GM19043 (cell line): ENCODE data around the gene REL.

Experiments
- ATAC-seq: cut with Tn5 transposase; IDR thresholded peaks from one replicate; pipeline ENCODE4 v1.9.1; 2021; ENCODE audit warnings: low read depth; ENCODE audit not compliant: unreplicated experiment

REL gene

DNA sequence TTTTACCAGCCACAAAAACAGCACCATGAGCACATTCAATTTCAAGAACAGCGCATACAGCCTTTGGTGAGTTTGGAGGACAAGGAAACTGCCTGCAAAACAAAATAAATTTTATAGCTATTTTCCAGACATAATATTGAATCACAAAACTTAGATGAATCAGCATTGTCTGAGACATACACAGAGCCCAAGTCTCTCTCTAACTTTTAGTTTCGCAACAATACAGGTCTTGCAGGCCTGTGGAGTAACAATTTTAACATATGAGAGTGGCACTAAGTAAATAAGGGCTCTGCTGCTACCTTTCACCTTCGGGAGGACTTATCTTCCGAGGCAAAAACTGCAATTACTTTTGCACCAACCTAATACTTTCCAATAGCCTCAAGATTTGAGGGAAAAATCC lies 80.1 kb downstream of the REL start:
- no peak for ATAC-seq

GRCh38 chr2:60962528-60962927 lies 81.2 kb downstream of the REL start:
- no peak for ATAC-seq

DNA sequence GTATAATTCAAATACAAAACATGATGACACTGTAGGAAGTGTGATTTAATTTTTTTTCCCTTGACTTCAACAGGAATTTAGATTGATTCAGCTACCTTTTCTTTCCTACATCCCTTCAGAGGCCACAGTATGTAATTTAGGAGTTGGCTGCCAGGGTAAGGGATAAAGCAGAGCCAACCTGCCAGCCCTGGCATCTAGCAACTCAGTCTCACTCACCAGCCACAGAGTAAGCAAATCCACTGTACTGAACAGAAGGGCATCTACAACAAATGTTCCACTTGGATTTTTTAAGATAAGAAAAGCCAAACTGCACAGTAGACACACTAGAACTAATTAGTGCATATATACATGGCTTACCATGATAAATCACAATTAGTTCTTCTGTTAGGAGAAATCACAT lies 81.8 kb downstream of the REL start:
- ATAC-seq, result no peak

DNA sequence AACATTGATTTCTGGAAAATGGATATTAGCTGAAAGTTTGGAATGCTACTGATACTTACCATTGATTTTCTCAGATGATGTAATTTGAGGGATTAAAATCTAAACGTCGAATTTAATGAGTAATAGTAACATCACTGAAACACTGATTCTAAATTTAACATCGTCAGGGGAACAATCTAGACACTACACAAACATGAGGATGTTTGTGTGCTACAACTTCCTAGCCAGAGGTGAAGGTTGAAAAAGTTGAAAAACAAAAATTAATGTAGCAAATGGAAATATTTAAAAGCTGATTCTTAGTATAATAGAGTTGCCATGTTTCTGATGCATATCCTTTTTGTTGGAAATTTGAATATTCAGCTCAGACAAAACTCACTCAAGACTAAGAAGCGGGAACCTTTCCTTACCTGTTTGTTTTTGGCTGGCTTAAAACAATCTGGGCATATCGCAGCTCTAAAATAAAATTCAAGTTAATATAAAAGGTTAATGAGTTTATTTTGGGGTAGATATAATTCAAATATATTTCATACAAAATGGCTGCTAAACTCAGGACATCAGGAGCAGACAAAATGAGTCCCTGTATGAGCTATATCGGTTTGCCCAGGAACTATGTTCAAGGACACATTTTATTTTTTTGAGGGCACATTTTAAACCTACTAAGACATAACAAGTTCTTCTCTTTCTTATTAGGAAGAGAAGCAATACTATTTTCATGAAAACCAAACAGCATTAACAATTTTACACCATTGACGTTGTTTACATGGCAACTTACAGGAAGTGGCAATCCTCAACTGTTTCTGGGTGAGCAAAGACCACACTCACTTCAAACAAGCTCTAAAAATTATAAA lies 83.5 kb downstream of the REL start:
- ATAC-seq, result no peak

GRCh38 chr2:60965499-60965785 lies 84.1 kb downstream of the REL start:
- no peak for ATAC-seq

DNA sequence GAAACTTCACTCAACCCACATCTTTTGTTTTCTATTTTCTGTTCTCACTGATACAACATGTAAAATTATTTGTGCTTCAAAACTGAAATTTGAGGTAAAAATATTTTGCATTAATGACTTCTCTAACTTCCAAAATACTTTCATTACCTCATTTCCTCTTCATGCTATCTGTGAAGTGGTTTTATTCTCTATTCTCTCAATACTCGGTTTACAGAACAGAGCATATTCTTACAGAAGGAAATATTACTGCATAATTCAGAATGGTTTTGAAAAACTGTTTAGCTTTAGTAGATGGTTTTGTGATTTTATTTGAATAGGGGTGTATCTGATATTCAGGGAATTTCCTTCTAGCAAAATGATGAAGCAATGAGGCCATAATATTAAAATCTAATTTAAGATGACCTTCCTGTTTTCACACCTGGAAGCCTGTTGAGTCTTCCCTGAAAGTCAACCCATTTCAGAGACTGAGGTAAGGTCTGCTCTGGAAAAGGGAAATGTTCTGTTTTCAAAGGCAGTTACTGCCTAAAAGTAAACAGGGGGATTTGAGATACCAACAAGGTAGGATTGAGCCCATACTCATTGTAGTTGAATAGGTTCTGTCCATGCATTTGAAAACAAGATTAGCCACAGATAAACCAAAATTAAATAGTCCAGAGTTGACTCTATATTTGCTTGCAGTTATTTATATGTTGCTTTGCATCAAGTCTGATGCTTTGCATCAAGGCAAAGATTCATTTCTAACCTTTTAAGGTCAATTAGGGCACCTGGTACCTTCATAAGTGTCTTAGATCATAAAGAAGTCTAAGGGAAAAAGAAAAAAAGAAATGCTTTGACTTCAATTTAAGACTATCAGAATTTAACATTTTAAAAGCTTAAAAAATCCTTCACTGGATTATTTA lies 85.4 kb downstream of the REL start:
- ATAC-seq, result peak; percentile 67

- ATAC-seq, result no peak
These were observed 91.7 kb downstream of the REL start for GRCh38 chr2:60972889-60973656.

DNA sequence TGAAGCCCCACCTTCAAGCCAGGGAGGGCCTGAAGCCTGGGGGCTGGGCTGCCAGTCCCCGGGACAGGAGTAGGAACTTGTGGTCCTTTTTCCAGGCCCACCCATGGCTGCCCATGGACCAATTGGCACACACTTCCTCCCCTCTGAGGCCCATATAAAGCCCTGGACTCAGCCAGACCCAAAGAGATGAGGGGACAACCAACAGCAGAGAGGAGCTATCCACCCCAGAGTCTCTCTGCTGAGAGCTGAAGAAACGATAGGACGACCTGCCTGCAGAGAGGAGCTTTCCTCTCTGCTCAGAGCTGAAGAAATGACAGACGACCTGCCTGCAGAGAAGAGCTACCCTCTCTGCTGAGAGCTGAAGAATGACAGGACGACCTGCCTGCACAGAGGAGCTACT lies 92.3 kb downstream of the REL start:
- ATAC-seq, result no peak

- no peak for ATAC-seq
These were observed 93.3 kb downstream of the REL start for GRCh38 chr2:60974652-60975051.
